HG02885 (cell line): ENCODE data around the gene PRDM4.
"Not testable (repeated sequence)": the region's sequence is repeated elsewhere in the genome, so short reads cannot be mapped to it uniquely, and the experiment has no call there.

ENCODE experiments used
- ATAC-seq: cut with Tn5 transposase; IDR thresholded peaks from one replicate; pipeline ENCODE4 v1.9.1; 2021; ENCODE audit warnings: mild to moderate bottlenecking; ENCODE audit not compliant: unreplicated experiment, poor library complexity

PRDM4 gene

DNA sequence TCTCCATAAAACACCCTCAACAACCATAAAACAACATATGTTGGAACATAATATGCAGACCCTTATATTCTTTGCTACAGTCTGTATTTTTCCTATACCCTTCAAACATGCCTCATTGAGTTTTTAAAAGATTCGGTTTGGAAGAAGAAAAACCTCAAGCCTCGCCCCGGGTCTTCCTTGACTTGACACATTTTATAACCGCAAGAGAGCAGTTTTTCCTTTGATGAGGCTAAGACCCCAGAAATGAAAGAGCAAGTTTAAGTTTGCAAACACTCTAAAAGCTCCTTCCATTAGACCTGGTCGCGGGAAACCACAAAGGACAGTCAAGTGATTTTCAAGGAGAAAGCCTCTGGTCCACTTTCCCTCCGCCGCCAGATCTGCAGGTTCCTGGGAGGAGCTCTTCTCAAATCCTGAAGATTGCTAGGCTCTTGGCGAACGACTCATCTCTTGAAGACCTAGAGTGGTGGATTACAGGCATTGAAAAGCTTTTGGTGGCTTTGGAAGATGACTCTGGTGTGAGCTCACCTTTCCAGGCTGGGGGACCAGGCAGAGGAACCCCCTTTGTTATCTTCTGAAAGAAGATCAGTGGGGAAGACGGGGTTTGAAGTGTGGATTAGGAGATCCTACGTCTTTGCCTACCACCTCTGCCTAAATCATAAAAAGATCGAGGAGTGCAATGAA lies 13.6 kb upstream of the PRDM4 start, which contains the start of gene ASCL4:
Gene ASCL4 (plus strand): TSS at position 356 of the 681 bp plus-strand sequence. CDS start 515 bp downstream, outside the sequence.
- no peak for ATAC-seq

DNA sequence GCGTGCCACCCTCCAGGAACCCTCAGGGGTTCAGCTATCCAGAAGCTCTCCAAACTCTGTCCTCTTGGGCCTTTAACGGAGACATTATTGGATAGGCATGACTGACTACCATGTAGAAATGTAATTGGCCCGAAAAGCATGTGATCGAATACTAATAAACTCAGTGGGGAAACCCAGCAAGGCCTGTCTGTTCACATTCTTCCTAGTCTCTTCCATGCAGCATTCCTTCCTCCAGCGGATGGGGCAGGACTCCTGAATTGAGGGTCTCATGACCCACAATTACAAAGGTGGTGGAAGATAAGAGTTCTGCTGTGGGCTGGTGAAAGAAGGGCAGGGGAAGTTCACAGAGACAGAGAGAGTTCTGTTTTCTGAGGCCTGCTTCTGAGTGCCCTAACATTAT lies 6.5 kb upstream of the PRDM4 start:
- ATAC-seq: no peak

DNA sequence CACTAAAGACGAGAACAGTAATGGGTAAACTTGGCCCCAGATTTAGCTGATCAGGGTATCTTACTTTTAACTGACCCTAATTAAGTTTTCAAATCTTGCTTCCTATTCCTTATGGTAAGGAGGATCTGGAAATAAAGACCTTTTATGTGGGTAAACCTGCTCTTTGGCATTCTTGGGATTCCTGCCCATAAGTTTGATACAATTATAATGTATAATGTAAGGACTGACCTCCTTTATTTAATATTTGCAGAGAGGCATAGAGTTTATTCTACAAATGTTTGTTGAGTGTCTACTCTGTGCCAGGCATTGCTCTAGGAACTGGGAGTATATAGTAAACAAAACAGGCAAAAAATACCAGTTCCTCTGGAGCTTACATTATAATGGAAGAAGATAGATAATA lies 4.4 kb upstream of the PRDM4 start:
- no peak for ATAC-seq

DNA sequence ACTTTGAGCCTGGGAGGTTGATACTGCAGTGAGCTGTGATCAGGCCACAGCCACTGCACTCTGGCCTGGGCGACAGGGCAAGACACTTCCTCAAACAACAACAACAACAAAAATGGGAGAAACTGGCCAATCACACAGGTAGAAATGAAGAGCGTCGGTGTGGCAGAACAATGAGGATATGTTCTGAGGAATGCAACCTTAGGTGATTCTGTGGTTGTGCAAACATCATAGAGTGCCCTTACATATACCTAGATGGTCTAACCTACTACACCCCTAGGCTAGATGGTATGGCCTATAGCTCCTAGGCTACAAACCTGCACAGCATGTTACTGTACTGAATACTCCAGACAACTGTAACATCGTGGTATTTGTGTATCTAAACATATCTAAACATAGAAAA lies 3.7 kb upstream of the PRDM4 start:
- no peak for ATAC-seq

DNA sequence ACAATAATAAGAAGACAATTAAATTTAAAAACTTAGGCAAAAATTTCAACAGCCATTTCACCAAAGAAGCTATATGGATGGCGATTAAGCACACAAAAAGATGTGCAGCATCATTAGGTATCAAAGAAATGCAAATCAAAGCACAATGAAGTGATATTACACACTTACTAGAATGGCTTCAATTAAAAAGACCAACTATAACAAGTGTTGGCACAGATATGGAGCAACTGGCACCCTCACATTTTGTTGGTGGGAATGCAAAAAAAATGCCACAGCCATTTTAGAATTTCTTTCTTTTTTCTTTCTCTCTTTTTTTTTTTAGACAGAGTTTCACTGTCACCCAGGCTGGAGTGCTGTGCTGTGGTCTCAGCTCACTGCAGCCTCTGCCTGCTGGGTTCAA lies 1.9 kb upstream of the PRDM4 start:
- no peak for ATAC-seq

DNA sequence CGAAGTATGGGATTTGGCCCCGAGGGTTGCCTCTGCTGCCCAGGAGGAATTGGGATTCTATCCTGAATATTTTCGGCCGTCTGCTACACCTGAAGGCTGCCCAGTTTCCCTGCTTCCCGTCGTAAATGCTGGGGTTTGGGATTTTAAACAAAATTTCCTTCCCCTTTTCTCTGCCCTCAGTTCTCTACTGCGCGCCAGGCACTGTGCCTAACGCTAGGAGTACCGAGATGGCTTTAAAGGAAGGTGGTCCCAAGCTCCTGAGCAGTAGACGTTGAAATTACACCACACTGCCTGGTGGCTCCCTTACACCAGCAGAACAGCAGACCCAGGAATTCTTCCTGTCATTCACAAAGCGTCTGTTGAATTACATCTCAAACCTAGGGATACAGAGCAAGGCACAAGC lies 566 bp upstream of the PRDM4 start:
- no peak for ATAC-seq

DNA sequence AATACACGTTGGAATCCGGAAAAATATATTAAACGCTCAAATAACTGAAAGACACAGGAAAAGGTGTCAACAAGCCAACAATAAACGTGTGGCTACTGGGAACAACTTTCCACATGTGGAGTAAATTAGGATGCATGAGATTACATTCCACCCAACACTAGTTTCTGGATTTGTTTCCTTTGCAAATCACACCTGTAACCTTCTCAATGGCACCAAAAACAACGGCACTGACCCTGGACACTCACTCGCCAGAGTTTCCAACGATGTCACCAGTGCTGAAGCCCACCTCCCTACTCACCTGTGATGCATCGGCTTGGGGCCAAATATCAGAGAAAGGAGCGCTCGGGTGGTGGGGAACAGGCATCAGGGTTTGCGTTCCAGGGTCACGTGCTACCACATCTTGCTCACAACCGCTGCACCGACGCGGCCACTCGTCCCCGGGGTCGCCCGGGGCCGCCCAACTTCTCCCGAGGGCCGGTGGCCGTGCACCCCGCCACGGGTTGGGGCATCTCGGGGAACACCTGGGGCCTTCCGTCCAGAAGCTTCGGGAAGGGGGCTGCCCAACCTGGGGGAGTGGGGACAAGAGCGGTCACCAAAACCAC lies 629 bp downstream of the PRDM4 start:
- peak; percentile 26 for ATAC-seq

DNA sequence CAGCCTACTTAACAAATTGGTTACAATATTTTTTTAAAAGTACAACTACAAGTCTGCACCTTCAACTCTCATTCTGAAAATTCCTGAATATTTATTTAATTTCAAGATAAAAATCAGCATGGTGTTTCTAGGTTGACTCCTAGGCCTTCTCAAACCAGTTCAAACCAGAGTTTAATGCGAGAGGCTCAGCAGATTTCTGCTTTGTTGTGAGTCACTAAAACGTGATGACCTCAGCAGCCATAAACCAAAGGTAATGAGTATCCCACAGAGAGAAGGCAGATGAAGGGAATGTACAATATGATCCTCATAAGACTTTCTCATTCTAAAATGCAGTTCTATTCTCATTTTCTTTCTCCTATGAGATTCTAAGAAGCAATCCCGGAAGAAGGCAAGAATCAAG lies 1.5 kb downstream of the PRDM4 start:
- no peak for ATAC-seq

DNA sequence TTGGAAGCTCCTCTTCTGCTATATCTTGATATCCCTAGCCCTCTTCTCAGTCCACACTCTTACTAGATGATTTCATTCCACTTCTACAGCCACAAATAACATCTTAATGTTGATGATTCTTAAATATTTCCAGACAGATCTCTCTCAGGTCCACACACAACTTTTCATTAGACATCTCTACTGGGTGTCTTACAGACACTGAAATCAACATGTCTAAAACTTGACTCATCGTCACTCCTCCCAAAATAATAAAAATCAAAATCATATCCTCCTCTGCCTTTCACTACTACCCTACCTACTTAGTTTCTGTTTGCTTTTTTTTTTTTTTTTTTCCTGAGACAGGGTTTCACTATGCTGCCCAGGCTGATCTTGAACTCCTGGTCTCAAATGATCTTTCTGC lies 11.9 kb downstream of the PRDM4 start:
- ATAC-seq: no peak

DNA sequence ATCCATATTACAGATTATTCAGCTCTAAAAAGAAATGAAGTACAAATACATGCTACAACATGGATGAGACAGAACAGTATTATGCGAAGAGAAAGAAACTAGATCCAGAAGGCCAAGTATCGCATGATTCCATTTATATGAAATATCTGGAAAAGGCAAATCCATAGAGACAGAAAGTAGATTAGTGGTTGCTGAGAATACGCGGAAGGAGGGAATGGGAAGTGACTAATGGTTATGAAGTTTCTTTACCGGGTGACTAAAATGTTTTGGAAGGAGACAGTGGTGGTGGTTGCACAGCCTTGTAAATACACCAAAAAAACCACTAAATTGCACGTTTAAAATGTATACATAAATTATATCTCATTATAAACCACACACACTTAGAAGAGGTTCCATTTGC lies 12.5 kb downstream of the PRDM4 start:
- no peak for ATAC-seq

DNA sequence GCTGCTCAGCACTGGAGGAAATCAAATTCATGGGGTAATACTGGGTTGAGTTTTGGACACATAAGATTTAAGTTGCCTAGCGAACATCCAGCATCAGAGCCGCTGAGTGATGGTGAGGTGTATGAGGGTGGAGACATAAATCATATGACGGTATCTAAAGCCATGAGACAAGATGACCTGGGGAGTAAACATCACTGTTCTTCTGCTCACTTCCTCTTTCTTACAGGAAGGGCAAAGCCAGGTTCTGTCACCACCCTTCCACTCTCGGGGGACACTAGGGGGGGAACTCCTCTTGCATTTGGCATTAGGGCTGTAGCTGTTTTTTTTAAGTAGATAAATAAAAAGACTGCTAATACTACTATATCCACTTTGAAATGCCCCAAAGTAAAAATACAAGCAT lies 24.0 kb downstream of the PRDM4 start:
- ATAC-seq: peak; percentile 97

DNA sequence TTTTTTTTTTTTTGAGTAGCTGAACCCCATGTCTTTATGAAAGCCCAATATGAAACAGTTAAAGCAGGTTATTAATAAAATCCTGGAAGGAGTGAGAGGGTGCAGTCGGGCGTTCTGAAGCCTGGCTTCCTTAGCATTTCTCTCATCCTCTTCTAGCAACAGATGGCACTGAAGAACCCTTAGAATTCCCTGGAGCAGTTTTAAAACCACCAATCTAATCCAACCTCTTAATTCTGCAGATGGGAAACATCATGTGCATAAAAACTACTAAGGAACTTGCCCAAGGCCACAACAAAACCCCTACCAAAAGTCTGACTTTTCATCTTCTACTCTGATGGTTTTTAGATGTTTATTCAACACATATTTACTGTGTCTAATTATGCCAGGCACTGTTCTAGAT lies 25.2 kb downstream of the PRDM4 start:
- ATAC-seq: no peak

DNA sequence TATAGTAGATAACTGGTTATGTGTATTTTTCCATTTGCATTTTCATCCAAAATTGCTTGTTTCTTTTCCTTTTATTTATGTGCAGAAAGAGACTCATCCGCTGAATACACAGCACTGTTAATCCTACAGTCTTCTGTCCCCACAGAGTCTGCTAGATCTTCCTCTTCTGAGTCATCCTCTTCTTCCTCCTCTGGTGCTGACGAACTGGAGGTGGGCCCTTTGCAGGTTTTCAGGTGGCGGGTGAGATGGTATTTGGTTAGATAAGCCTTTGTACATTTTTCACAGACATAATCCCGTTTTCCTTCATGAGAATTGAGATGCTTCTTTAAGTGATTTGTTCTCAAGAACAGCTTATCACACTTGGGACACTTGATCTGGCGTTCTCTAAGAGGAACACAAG lies 26.8 kb downstream of the PRDM4 start:
- ATAC-seq: no peak

DNA sequence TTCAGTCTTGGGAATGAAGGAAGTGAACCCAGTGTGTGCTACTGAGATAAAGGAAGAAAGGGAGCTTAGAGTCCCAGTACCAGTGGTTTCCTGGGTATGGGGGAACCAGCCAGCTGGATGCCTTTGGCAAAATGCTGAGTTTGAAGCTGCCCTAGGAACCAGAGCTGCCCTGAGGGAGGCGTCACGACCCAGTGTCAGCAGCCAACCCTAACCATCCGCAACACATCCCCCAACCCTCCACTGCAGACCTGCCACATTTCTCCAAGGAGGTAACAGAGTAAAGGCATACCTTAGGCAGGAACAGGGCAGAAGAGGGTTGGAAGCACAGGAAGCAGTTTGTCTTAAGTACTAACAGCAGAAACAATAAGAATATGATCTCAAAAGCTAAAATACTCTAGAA lies 28.6 kb downstream of the PRDM4 start:
- no peak for ATAC-seq

DNA sequence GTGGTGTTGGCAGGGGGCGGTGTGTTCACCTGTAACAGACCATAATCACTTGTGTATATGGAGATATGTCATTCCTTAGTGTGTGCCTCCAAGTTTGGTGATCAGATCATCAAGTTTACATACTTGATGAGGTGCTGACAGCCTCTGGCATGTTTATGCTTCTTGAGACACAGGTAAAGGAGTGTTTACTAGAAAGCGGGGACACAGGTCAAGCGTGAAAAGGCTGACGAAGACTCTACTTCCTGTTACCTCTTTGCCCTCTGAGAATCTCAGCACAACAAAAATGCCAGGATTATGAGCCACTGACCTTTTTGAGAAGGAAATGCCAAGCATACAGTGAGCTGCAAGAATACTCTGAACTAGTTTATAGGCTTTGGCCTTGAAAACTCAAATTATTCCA lies 29.6 kb downstream of the PRDM4 start:
- ATAC-seq: no peak

DNA sequence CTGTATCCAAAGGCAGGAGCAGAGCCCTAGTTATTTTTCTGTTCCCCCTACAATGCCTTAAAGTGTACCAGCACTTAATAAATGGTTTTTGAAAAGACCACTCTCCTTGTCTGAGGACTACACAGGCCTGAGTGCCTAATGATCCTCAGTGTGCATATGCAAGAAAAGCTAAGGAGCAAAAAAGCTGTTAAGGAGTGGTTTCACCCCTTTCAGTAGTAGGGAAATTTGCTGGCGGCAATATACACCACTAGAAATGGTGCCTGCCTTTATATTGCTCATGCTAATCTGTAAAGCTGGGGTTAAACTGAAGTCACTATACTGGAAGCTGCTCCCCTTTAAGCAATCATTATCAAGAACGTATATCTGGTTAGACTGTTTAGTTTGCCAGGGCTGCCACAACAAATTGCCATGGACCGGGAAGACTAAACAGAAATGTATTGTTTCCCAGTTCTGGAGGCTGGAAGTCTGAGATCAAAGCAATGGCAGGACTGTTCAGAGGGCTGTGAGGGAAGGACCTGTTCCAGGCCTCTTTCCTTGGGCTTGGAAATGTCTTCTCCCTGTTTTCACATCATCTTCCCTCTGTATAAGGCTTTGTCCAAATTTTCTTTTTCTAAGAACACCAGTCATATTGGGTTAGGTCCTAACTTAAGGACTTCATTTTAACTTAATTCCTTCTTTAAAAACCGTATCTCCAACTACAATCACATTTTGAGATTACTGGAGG lies 30.2 kb downstream of the PRDM4 start:
- no peak for ATAC-seq

DNA sequence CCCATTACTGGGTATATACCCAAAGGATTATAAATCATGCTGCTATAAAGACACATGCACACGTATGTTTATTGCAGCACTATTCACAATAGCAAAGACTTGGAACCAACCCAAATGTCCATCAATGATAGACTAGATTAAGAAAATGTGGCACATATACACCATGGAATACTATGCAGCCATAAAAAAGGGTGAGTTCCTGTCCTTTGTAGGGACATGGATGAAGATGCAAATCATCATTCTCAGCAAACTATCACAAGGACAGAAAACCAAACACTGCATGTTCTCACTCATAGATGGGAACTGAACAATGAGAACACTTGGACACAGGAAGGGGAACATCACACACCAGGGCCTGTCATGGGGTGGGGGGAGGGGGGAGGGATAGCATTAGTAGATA lies 33.2 kb downstream of the PRDM4 start:
- ATAC-seq: not testable (repeated sequence)

DNA sequence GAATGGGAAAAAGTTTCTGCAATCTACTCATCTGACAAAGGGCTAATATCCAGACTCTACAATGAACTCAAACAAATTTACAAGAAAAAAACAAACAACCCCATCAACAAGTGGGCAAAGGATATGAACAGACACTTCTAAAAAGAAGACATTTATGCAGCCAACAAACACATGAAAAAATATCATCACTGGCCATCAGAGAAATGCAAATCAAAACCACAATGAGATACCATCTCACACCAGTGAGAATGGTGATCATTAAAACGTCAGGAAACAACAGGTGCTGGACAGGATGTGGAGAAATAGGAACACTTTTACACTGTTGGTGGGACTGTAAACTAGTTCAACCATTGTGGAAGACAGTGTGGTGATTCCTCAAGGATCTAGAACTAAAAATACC lies 33.6 kb downstream of the PRDM4 start:
- not testable (repeated sequence) for ATAC-seq

DNA sequence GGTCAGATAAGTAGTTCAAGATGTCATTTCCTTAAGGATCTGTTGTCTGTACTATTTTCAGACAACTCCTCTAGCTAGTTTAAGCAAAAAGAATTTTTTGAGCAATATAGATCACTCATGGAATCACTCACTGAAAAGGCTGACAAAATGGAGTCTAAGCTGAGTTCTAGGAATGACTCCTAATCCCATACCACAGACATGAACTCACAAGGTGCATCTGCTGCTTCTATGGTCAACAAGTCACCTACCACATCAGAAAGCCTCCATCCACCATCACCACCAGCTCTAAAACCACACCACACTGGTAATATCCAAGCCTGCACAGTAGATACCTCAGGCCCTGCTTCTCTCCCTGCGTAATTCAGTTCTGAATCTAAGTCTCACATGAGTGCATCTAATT lies 42.3 kb downstream of the PRDM4 start:
- ATAC-seq: no peak

DNA sequence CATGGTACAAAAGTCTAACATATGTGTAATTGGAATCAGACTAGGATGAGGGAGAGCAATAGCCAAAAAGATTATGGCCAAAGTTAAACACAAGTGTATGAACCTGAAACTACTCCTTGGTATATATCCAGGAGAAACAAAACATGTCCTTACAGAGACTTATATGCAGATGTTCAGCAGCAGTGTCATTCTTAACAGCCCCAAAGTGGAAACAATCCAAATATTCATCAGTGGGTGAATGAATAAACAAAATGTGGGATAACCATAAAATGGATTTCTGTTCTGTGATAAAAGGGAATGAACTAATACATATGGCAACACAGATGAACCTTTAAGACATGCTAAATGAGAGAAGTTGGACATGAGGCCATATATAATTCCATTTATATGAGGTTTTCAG lies 45.2 kb downstream of the PRDM4 start:
- no peak for ATAC-seq

DNA sequence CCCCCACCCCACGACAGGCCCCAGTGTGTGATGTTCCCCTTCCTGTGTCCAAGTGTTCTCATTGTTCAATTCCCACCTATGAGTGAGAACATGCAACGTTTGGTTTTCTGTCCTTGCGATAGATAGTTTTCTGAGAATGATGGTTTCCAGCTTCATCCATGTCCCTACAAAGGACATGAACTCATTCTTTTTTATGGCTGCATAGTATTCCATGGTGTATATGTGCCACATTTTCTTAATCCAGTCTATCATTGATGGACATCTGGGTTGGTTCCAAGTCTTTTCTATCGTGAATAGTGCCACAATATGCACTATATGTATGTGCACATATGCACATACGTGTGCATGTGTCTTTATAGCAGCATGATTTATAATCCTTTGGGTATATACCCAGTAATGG lies 55.4 kb downstream of the PRDM4 start:
- not testable (repeated sequence) for ATAC-seq

DNA sequence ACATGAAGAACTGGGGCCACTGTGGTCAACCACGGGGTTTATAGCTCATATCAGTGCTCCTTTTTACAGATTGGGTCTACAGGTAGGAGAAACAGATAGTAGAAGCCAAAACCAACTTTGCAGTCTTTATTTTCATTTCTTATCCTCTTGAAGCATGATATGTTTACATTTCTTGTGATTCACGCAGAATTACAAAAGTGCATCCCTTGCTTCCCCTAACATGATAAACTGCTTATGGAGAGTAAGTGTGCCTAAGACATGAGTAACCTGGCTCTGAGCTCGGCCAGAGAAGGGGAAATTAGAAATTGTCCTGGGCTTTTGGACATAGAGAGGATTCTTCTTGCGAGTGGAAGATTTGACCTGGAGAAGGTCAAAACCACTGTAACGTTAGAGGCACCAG lies 56.9 kb downstream of the PRDM4 start:
- ATAC-seq: no peak
